H9 (cell line): Measurements from ENCODE around the gene CTXND2. TPM values are rescaled to one million over a fixed set of nuclear protein-coding genes. Genes with fewer than 3 reads are reported as not detected.
A peak's percentile ranks its signal among the peaks of the same experiment; 100 is the strongest.

Experiments used
- DNase-seq: peaks from one replicate; pipeline ENCODE4 v3.0.0-alpha.2; 2017
- H2AFZ ChIP-seq: one replicate; pipeline ENCODE4 v1.6.1; 2013; ENCODE audit warnings: mild to moderate bottlenecking, low read length, control low read depth, moderate library complexity
- H2AK5ac ChIP-seq: 2 replicates; pipeline ENCODE4 v1.6.1; 2013; ENCODE audit warnings: low read length, control low read depth, mixed read lengths; ENCODE audit not compliant: insufficient read length
- H2BK120ac ChIP-seq: one replicate; pipeline ENCODE4 v1.6.1; 2013; ENCODE audit warnings: low read depth, mild to moderate bottlenecking, low read length, control low read depth, inconsistent platforms; ENCODE audit not compliant: poor library complexity, severe bottlenecking
- H2BK12ac ChIP-seq: 2 replicates; pipeline ENCODE4 v1.6.1; 2013; ENCODE audit warnings: low read length, control low read depth, mixed read lengths, low read depth; ENCODE audit not compliant: insufficient read length
- H2BK15ac ChIP-seq: 2 replicates; pipeline ENCODE4 v1.6.1; 2013; ENCODE audit warnings: low read depth, low read length, control low read depth
- H2BK20ac ChIP-seq: one replicate; pipeline ENCODE4 v1.6.1; 2013; ENCODE audit warnings: low read depth, mild to moderate bottlenecking, low read length, control low read depth, inconsistent platforms; ENCODE audit not compliant: poor library complexity, severe bottlenecking
- H2BK5ac ChIP-seq: 2 replicates; pipeline ENCODE4 v1.6.1; 2013; ENCODE audit warnings: low read length, control low read depth, mixed read lengths; ENCODE audit not compliant: insufficient read length
- H3K14ac ChIP-seq: 2 replicates; pipeline ENCODE4 v1.6.1; 2013; ENCODE audit warnings: low read length, control low read depth; ENCODE audit not compliant: insufficient read depth
- H3K18ac ChIP-seq: 2 replicates; pipeline ENCODE4 v1.6.1; 2013; ENCODE audit warnings: low read depth, mild to moderate bottlenecking, mixed read lengths, low read length, control low read depth; ENCODE audit not compliant: insufficient read length
- H3K23ac ChIP-seq: 2 replicates; pipeline ENCODE4 v1.6.1; 2013; ENCODE audit warnings: low read length, control low read depth, mixed read lengths, low read depth; ENCODE audit not compliant: insufficient read length
- H3K23me2 ChIP-seq: 2 replicates; pipeline ENCODE4 v1.6.1; 2013; ENCODE audit warnings: low read depth, mild to moderate bottlenecking, mixed read lengths, low read length, control low read depth; ENCODE audit not compliant: insufficient read length, poor library complexity, severe bottlenecking
- H3K27ac ChIP-seq: 2 replicates; pipeline ENCODE4 v1.5.1; 2013; ENCODE audit warnings: low read length, control low read depth, mixed read lengths, low read depth; ENCODE audit not compliant: insufficient read length
- H3K27me3 ChIP-seq: 2 replicates; pipeline ENCODE4 v1.6.1; 2013; ENCODE audit warnings: low read length, control low read depth, inconsistent platforms; ENCODE audit not compliant: insufficient read depth
- H3K4ac ChIP-seq: 2 replicates; pipeline ENCODE4 v1.6.1; 2013; ENCODE audit warnings: low read depth, mild to moderate bottlenecking, control low read depth, inconsistent platforms, low read length, moderate library complexity
- H3K4me1 ChIP-seq: 2 replicates; pipeline ENCODE4 v1.6.1; 2013; ENCODE audit warnings: low read length, control low read depth, inconsistent platforms; ENCODE audit not compliant: insufficient read depth
- H3K4me2 ChIP-seq: 2 replicates; pipeline ENCODE4 v1.6.1; 2013; ENCODE audit warnings: low read length, control low read depth, mixed read lengths; ENCODE audit not compliant: insufficient read length, insufficient read depth
- H3K56ac ChIP-seq: 2 replicates; pipeline ENCODE4 v1.6.1; 2013; ENCODE audit warnings: low read depth, mild to moderate bottlenecking, mixed read lengths, low read length, control low read depth; ENCODE audit not compliant: insufficient read length
- H3K79me1 ChIP-seq: 2 replicates; pipeline ENCODE4 v1.6.1; 2013; ENCODE audit warnings: low read depth, mild to moderate bottlenecking, moderate library complexity, low read length, control low read depth, inconsistent platforms; ENCODE audit not compliant: insufficient read depth, poor library complexity, severe bottlenecking
- H3K79me2 ChIP-seq: 2 replicates; pipeline ENCODE4 v1.6.1; 2013; ENCODE audit warnings: low read length, control low read depth, inconsistent platforms; ENCODE audit not compliant: insufficient read depth
- H3K9ac ChIP-seq: 2 replicates; pipeline ENCODE4 v1.6.1; 2013; ENCODE audit warnings: low read length, control low read depth, mixed read lengths; ENCODE audit not compliant: insufficient read length; ENCODE audit errors: extremely low read depth
- H3K9me3 ChIP-seq: one replicate; pipeline ENCODE4 v1.6.1; 2013; ENCODE audit warnings: low read depth, low read length, inconsistent platforms; ENCODE audit not compliant: control insufficient read depth
- H3T11ph ChIP-seq: one replicate; pipeline ENCODE4 v1.6.1; 2013; ENCODE audit warnings: mild to moderate bottlenecking, low read length, control low read depth, inconsistent platforms
- H4K20me1 ChIP-seq: one replicate; pipeline ENCODE4 v1.6.1; 2013; ENCODE audit not compliant: control insufficient read depth, insufficient read length, insufficient read depth
- H4K5ac ChIP-seq: 2 replicates; pipeline ENCODE4 v1.6.1; 2013; ENCODE audit warnings: low read depth, mild to moderate bottlenecking, mixed read lengths, low read length, control low read depth; ENCODE audit not compliant: insufficient read length
- H4K8ac ChIP-seq: replicated peaks from 2 replicates; pipeline ENCODE4 v1.6.1; 2013; ENCODE audit warnings: low read length, control low read depth, mixed read lengths, low read depth; ENCODE audit not compliant: insufficient read length
- H4K91ac ChIP-seq: 2 replicates; pipeline ENCODE4 v1.6.1; 2013; ENCODE audit warnings: low read depth, mild to moderate bottlenecking, moderate library complexity, mixed read lengths, low read length, control low read depth; ENCODE audit not compliant: insufficient read length
- H3K27ac Mint-ChIP-seq, 3 experiments: 2 replicates in 2 of 3; 3 replicates in 1 of 3; pipeline ENCODE4 v1.8.0; 2020 to 2021; ENCODE audit warnings: mixed read lengths in 3 of 3, mild to moderate bottlenecking in 1 of 3, moderate library complexity in 1 of 3
- H3K27me3 Mint-ChIP-seq: 2 replicates; pipeline ENCODE4 v1.8.0; 2021; ENCODE audit warnings: low read depth, mild to moderate bottlenecking, moderate library complexity, mixed read lengths
- H3K36me3 Mint-ChIP-seq, 3 experiments: 2 replicates in 2 of 3; 3 replicates in 1 of 3; pipeline ENCODE4 v1.8.0; 2020 to 2021; ENCODE audit warnings: low read depth in 3 of 3, mixed read lengths in 3 of 3; ENCODE audit not compliant: insufficient read depth in 1 of 3
- H3K4me1 Mint-ChIP-seq, 2 experiments: 2 replicates each; pipeline ENCODE4 v1.8.0; 2020; ENCODE audit warnings: mixed read lengths in 2 of 2
- H3K4me3 Mint-ChIP-seq, 2 experiments: 2 replicates in 1 of 2; 3 replicates in 1 of 2; pipeline ENCODE4 v1.8.0; 2020 to 2021; ENCODE audit warnings: mild to moderate bottlenecking in 2 of 2, mixed read lengths in 2 of 2, moderate library complexity in 1 of 2
- H3K9me3 Mint-ChIP-seq, 2 experiments: 2 replicates in 1 of 2; 3 replicates in 1 of 2; pipeline ENCODE4 v1.8.0; 2020; ENCODE audit warnings: mild to moderate bottlenecking in 2 of 2, mixed read lengths in 2 of 2, moderate library complexity in 1 of 2
- CTCF ChIP-seq: fragments of 200-600 bp; sonication (generic); conservative IDR thresholded peaks from 3 replicates; pipeline ENCODE4 v1.8.0; 2021; ENCODE audit warnings: antibody characterized with exemption, mild to moderate bottlenecking
- WGBS: extraction: QIAGEN DNeasy Blood & Tissue Kit; methylation state at CpG from one replicate; pipeline ENCODE4 v1.1.7; 2013; ENCODE audit warnings: missing lambda C conversion rate, low lambda C conversion rate, mixed read lengths; ENCODE audit not compliant: insufficient read length; ENCODE audit errors: extremely low coverage; 5-methylcytosine and 5-hydroxymethylcytosine counted together
- total RNA-seq: library from RNA; stranded (reverse); gene quantifications from 2 replicates; pipeline ENCODE4 v1.2.1, GENCODE V29; 2021

The CTXND2 gene
- total RNA-seq, 1 experiment from 2014 or later, result not detected

GRCh38 chr1:150960646-150961045, 73.7 kb downstream of the CTXND2 start:
- no peaks in the 10 kb centered on the region for H3K4me1 ChIP-seq
- DNase-seq, result no peak
- no peaks in the 10 kb centered on the region for H3K9me3 Mint-ChIP-seq
- no peak overlapping the region for H3K27ac ChIP-seq
- H3K27me3 Mint-ChIP-seq, result no peaks in the 10 kb centered on the region; the same call in none of the 2 replicates
- H3T11ph ChIP-seq, result no peak overlapping the region
- H2AFZ ChIP-seq, result no peak overlapping the region
- no peak overlapping the region for H3K18ac ChIP-seq
- no peaks in the 10 kb centered on the region for H3K9me3 ChIP-seq
- H3K14ac ChIP-seq, result no peak overlapping the region
- H3K9ac ChIP-seq, result no peak overlapping the region
- no CpG with 5 or more reads among the region's 7 CpGs for WGBS
- H4K91ac ChIP-seq, result no peak overlapping the region
- H3K79me1 ChIP-seq, result no peaks in the 10 kb centered on the region
- no peak overlapping the region for H2BK12ac ChIP-seq
- no peak overlapping the region for H2AK5ac ChIP-seq
- peaks cover 49 to 92% (median 87%) of the 10 kb centered on the region in 3 experiments for H3K36me3 Mint-ChIP-seq
- no peak overlapping the region for H2BK20ac ChIP-seq
- H3K23me2 ChIP-seq, result no peaks in the 10 kb centered on the region
- no peak overlapping the region; a peak in 1 of 5 replicates for H3K4me3 Mint-ChIP-seq
- H3K27ac Mint-ChIP-seq, result peak overlapping the region in 1 of 3 experiments; percentile 27; a peak in 2 of 7 replicates
- H3K79me2 ChIP-seq, result no peaks in the 10 kb centered on the region
- H3K4me2 ChIP-seq, result no peak overlapping the region
- H3K4ac ChIP-seq, result no peak overlapping the region
- H3K56ac ChIP-seq, result no peak overlapping the region
- no peak overlapping the region for H2BK120ac ChIP-seq
- no peak overlapping the region for H2BK15ac ChIP-seq
- no peak overlapping the region for H3K23ac ChIP-seq
- H4K5ac ChIP-seq, result no peak overlapping the region
- H2BK5ac ChIP-seq, result no peak overlapping the region
- H3K4me1 Mint-ChIP-seq, result no peaks in the 10 kb centered on the region
- no peak for TF ChIP-seq CTCF
- H3K27me3 ChIP-seq, result no peaks in the 10 kb centered on the region
- no peaks in the 10 kb centered on the region for H4K20me1 ChIP-seq
- H4K8ac ChIP-seq, result no peak overlapping the region
